Stimulated activated CD4-positive, alpha-beta T cell treated with anti-CD3 and anti-CD28 coated beads, Interleukin-2, amount 100 ng/mL, for 48 hours (primary cell): ENCODE data around the gene KRTAP10-4.
"Not testable (repeated sequence)": the region's sequence is repeated elsewhere in the genome, so short reads cannot be mapped to it uniquely, and the experiment has no call there.

ENCODE experiments used
- DNase-seq, 2 donors: peaks; one replicate each; pipeline ENCODE4 v3.0.0-alpha.2; 2020

KRTAP10-4 gene, protein sequence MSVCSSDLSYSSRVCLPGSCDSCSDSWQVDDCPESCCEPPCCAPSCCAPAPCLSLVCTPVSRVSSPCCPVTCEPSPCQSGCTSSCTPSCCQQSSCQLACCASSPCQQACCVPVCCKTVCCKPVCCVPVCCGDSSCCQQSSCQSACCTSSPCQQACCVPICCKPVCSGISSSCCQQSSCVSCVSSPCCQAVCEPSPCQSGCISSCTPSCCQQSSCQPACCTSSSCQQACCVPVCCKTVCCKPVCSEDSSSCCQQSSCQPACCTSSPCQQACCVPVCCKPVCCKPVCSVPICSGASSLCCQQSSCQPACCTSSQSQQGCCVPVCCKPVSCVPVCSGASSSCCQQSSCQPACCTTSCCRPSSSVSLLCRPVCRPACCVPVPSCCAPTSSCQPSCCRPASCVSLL

DNA sequence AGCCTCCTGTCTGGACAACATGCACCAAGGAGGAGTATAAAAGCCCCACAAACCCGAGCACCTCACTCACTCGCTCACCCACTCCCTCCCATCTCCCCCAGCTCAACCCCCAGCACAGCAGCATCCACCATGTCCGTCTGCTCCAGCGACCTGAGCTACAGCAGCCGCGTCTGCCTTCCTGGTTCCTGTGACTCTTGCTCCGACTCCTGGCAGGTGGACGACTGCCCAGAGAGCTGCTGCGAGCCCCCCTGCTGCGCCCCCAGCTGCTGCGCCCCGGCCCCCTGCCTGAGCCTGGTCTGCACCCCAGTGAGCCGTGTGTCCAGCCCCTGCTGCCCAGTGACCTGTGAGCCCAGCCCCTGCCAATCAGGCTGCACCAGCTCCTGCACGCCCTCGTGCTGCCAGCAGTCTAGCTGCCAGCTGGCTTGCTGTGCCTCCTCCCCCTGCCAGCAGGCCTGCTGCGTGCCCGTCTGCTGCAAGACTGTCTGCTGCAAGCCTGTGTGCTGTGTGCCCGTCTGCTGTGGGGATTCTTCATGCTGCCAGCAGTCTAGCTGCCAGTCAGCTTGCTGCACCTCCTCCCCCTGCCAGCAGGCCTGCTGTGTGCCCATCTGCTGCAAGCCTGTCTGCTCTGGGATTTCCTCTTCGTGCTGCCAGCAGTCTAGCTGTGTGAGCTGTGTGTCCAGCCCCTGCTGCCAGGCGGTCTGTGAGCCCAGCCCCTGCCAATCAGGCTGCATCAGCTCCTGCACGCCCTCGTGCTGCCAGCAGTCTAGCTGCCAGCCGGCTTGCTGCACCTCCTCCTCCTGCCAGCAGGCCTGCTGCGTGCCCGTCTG, at the start of gene KRTAP10-4:
Gene KRTAP10-4, plus strand, starts transcription at position 100 of the 827 bp plus-strand sequence. Its CDS starts 30 bp downstream, at position 130.
- not testable (repeated sequence) for DNase-seq

DNA sequence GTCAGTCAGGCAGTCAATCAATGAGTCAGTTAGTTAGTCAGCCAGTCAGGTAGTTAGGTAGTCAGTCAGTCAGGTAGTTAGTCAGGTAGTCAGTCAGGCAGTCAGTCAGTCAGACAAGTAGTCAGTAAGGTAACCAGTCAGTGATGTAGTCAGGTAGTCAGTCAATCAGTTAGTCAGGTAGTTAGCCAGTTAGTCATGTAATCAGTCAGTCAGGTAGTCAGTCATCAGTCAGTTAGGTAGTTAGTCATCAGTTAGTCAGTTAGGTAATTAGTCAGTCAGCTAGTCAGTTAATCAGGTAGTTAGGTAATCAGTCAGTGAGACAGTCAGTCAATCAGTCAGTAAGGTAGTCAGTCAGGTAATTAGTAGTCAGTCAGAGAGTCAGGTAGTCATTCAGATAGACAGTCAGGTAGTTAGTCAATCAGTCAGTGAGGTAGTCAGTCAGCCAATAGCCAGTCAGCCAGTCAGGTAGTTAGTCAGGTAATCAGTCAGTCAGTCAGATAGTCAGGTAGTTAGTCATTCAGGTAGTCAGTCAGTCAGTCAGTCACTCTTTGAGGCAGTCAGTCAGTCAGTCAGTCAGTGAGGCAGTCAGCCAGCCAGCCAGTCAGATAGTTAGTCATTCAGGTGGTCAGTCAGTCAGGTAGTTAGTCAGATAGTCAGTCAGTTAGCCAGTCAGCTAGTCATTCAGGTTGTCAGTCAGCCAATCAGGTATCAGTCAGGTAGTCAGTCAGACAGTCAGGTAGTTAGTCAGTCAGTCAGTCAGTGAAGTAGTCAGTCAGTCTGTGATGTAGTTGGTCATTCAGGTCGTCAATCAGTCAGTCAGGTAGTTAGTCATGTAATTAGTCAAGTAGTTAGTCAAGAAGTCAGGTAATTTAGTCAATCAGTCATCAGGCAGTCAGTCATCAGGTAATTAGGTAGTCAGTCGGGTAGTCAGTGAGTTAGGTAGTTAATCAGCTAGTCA, 48.8 kb upstream of the KRTAP10-4 start:
- DNase-seq: no peak

- DNase-seq: no peak
These were observed 48.0 kb upstream of the KRTAP10-4 start for GRCh38 chr21:44525391-44526095.

DNA sequence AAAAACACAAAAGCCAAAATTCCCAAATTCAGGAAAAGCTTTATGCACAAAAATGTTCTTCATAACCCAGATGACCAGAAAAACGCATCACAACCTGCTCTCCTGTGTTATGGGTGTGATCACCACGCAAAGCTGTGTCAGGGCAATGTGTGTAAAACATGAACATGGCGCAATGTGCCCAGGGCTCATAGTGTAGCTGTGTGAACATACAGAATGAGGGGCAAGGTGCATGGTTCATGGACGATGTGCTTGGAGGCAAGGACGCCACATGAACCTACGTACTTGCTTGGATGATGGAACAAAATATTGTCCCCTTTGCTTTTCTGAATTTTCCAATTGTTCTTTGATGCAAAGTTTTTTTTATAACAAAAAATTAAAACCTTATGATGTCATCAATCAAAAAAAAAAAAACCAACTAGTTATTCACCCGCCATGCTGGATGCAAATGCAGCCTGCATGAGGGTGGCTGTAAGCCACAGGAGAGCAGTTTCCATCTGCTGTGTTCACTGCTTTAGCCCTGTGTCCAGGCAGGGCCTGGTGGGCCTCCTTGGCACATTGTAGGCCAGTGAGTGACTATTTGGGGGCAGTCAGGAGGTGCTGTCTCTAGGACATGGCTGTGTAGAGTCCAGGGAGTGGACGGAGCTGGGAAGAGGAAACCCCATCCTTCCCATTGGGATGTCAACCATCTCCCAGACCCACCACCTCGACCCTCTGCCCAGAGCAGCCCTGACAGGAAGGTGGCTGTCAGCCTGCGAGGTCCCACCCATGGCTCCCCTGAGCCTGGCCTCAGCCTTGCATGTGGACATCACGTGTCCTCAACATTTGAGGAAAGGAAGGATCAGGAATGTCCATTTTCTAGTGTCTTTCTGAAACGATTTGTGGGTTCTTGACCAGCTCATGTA, 47.2 kb upstream of the KRTAP10-4 start:
- no peak for DNase-seq

DNA sequence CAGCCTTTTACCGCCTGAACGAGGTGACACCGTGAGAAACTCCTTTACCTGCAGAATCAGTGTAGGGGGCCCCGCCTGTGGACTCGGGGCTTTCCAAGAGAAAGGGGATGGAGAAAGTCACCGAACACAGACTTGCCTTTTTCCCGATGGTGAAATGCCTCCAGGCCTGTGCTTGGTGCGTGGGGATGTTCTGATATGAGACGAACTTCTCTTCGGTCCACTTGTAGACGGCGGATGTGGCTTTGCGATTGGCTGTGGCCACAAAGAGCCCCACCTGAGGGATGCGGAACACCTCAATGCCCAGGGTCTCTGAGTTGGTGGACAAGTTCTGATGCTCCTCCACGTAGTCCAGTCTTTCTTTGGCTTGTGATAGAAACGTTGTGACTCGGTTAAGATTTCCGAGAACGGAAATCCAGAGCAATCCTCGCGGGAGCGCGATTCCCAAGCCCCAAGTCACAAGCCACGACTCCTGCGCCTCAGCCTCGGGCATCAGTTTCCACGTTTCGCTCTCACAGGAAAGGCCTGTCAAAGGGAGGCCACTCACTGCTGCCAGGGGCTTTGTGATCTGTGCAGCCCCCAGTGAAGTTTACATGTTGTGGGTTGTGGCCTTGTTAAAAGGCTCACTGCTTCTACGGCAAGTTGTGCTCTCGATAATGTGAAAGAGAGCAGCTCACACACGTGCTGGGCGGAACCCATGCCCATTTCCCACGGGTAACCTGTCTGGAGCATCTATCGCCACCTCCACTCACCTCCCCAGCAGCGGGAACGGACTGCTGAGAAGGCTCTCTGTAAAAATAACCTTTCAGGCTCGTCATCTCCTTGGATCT, 46.2 kb upstream of the KRTAP10-4 start:
- no peak for DNase-seq

DNA sequence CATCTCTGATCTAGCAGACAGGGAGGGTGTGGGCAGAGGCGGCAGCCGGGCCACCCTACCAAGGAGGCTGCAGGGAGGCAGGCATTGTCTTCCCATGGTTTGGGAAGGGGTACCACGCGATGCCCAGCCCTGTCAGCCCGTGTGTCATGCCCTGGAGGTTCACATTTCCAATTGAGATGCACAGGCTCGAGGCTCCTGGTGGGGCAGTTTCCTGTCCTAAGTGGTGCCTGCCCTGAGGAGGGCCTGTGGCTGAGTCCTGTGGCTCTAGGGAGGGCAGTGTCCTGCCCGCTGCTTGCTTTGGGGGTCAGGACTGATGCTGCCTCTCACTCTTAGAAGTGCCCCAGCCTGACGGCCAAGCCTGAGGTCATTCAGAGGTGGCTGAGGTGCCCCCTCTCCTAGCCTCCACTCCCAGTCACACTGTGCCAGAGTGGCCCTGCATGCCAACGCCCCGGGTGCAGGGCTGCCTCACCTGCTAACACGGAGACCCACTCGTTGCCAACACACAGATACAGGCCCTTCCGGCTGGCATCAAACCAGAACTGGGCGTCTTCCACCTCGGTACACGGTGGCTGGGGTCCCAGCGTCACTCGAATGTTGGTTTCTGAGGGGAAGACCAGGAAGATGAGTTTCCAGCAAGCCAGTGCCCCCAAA, 45.4 kb upstream of the KRTAP10-4 start:
- no peak for DNase-seq

DNA sequence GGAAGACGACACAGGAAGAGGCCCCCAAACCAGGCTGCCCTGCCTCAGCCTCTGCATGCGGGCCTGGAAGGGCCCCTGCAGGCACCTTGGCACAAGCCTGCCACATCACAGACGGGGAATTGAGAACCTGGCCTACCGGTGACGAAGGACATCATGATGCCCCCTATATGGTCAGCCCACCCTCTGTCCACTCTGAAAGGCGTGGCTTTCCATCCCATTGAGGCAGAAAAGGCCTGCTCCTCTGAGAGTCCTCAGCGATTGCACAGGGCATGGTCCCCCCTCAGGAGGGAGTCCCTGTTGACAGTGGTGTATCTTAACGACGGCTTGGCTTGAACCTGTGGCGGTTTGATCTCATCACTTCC, 44.9 kb upstream of the KRTAP10-4 start:
- DNase-seq: no peak

GRCh38 chr21:44529011-44529421, 44.5 kb upstream of the KRTAP10-4 start:
- DNase-seq: no peak

DNA sequence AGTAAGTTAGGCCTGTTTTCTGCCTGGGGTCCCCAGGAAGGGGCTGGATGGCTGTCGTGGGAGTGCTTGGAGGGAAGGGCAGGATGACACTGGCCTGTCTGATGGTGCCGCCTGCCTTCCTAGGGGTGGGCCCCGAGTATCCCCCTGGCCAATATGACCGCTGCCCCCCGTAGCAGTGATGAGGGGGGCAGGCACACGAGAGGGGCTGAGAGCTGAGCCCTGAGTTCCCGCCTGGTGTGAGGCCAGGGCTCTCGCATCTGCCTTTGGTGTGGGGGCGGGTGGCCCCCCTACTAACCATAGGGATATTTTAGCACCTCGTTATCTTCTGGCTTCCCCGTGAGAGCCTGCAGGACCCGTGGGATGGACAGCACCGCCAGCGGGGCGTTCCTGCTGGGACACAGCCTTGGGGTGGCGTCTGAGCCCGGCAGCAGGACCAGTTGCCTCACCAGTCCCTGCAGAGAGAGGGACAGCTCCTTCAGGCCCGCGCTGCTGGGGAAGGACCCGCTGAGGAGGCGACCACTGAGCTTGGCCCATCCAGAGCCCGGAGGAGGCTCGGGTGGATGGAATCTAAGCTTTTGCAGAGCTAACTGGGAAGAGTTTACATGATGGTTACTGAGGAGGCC, 43.9 kb upstream of the KRTAP10-4 start:
- DNase-seq: no peak

DNA sequence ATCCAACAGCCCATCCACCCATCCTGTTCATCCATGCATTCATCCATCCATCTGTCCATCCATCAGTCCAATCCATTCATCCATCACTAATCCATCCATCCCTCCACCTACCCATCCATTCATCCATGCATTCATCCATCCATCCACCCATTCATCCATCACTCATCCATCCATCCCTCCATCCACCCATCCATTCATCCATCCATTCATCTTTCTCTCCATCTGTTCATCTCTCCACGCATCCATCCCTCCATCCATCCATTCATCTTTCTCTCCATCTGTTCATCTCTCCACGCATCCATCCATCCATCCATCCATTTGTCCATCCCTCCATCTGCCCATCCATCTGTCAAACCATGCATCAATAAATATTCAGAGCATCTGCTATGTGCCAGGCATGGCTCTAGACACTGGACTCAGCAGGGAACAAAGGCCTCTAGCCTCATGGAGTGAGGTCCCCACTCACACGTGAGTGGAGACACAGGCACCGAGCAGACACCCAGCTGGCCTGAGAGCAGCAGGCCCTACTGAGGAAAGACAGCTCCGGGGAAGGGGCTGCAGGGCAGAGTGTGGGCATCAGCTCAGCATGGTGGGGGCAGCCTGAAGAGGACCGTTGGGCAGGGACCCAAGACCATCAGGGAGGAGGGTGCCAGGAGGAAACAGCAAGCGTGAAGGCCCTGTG, 43.2 kb upstream of the KRTAP10-4 start:
- no peak for DNase-seq

DNA sequence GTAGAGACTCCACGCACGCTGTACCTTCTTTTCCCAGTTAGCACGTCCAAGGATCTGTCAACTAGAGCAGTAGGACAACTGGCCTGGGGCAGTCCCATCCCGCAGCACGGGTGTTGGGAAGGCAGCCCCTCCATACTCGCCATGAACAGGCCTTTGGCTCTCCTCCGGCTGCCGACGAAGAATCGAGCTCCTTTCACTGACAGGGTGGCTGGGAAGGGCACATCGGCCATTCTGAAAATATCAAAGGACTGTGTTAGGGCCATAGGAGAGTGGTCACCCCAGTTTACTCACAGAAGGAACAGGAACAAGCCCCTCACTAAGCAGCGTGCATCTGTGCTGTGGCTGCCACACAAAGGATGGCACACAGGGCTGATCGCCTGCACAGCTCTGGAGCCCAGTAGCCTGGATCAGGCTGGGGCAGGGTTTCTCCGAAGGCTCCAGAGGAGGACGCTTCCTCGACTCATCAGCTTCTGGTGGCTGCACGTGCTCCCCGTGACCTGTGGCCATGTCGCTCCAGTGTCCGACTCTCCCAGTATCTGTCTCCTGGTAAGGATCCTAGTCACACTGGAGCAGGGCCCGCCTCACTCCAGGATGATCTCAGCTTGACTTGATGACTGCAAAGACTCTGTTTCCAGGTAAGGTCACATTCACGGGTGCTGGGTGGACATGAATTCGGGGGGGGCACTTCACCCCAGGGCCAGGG, 42.5 kb upstream of the KRTAP10-4 start:
- DNase-seq: no peak

DNA sequence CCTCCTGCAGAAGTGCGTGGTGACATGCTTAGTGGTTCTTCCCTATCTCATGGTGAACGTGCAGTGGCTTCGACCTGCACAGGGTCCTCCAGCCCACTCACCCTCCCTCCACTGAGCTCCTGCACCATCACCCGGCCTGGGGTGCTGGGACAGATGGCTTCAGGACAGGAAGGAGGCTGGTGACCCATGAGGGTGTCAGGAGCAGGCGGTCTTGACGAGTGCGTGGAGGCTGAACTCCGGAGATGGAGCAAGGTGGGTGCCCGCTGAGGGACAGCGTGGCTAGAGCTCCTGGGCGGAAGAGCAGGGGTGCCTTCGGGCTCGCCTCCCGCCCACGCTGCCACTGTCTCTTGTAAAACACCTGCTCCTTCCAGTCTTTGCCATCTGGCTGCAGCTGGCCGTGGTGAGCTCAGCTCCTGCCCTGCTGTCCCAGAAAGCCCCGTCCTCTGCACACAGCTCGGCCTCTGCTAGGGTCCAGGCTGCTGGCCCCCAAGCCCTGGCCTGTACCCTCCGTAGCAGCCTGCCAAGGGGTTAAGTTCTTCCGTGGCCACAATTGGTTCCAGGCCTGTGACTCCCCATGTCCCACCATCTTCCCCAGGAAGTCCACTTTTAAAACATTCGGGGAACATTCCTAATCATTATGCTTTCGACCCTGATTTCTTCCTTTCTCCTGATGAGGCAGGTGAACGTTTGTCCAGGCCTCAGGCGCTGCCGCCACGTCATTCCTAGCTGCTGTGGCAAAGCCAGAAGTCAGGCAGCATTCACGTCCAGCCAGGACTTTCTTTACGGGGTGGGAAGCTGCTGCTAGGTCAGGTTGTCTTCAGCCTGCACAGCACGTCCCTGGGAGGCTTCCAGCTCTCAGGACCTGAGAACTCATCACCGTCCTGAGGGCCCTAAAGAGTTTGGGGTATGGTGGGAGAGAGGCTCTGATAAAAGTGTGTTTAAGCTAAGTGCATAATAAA, 41.6 kb upstream of the KRTAP10-4 start:
- no peak for DNase-seq

DNA sequence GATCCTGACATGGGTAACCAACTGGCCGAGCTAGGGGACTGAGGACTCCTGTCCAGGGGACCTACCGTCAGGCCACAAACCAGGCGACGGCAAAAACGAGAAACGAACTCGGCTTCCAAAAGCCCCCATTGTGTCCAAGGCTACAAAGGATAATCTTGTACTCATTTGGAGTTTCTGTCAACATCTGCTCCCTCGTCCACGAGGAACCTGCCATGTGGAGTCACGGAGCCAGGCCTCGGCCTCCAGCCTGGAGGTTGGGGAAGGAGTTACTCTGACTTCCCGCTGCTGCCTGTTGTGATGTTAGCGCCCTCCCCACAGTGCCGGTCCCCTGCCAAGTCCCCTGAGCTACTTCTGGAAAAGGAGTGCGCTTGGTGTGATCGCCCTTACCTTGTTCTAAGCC, 40.8 kb upstream of the KRTAP10-4 start:
- DNase-seq: no peak

DNA sequence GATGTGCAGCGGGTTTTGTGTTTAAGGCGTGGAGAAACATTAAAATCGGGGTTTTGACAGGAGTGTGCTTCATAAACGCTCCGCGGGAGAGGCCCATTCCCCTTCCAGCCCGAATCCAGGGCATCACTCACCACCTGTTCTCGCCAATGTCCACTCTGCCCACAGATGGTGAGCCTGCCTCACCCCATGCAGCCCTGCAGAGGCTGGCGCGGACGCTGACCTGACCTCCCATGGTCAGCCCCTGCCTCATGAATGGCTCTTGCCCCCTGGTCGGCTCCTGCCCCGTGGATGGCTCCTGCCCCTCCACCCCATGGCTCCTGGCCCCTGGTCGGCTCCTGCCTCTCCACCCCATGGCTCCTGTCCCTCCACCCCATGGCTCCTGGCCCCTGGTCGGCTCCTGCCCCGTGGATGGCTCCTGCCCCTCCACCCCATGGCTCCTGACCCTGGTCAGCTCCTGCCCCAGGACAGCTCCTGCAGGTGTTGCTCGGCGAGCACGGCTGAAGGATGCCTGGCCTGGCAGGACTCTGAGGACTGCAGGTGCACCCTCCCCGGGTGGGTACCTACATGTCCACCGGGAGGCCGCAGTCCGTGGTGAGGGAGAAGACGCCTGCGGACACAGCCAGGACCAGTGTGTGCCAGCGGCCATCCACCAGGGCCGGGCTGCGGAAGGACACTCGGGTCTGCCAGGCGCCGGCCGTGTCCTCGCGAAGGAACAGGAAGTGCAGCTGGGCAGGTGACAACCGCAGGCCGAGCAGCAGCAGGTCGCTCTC, 40.2 kb upstream of the KRTAP10-4 start:
- no peak for DNase-seq

GRCh38 chr21:44533891-44534627, 39.5 kb upstream of the KRTAP10-4 start:
- DNase-seq: no peak
